Keratinocyte (primary cell): Measurements from ENCODE around the gene ZNF816. TPM values are rescaled to one million over a fixed set of nuclear protein-coding genes. Genes with fewer than 3 reads are reported as not detected.
"Not testable (repeated sequence)": the region's sequence is repeated elsewhere in the genome, so short reads cannot be mapped to it uniquely, and the experiment has no call there.

Source experiments
- DNase-seq: peaks from one replicate; pipeline ENCODE4 v3.0.0-alpha.2; 2011; ENCODE audit warnings: low read depth, missing footprints, low spot score
- FAIRE-seq: peaks from 2 replicates; lab custom pipeline; 2011; peaks lifted over from hg19 to GRCh38; lab: Jason Lieb, UNC
- H2AFZ ChIP-seq: 2 replicates; pipeline ENCODE4 v1.6.0; 2012; ENCODE audit warnings: low read length, control low read depth, inconsistent platforms; ENCODE audit not compliant: control insufficient read depth
- H3K27ac ChIP-seq: 2 replicates; pipeline ENCODE4 v1.5.1; 2011; ENCODE audit warnings: low read length; ENCODE audit not compliant: control insufficient read depth, insufficient read depth
- H3K27me3 ChIP-seq: 3 replicates; pipeline ENCODE4 v1.6.0; 2011; ENCODE audit warnings: low read length; ENCODE audit not compliant: control insufficient read depth, insufficient read depth; ENCODE audit errors: extremely low read depth
- H3K36me3 ChIP-seq, 2 experiments: 2 replicates in 1 of 2; 3 replicates in 1 of 2; pipeline ENCODE4 v1.5.1; 2011; ENCODE audit warnings: low read length in 2 of 2, mild to moderate bottlenecking in 1 of 2; ENCODE audit not compliant: control insufficient read depth in 2 of 2, insufficient read depth in 2 of 2; ENCODE audit errors: extremely low read depth in 1 of 2
- H3K4me1 ChIP-seq: 3 replicates; pipeline ENCODE4 v1.5.1; 2011; ENCODE audit warnings: low read length; ENCODE audit not compliant: control insufficient read depth, insufficient read depth; ENCODE audit errors: extremely low read depth
- H3K4me2 ChIP-seq: 3 replicates; pipeline ENCODE4 v1.6.0; 2011; ENCODE audit warnings: low read depth, low read length; ENCODE audit not compliant: control insufficient read depth, insufficient read depth; ENCODE audit errors: extremely low read depth
- H3K4me3 ChIP-seq, 3 experiments: fragments of 200-600 bp in 1 of 3; sonication (generic) in 1 of 3; 2 replicates in 2 of 3; 3 replicates in 1 of 3; pipeline ENCODE4 v1.5.1; 2011 to 2016; ENCODE audit warnings: low read length in 3 of 3, mild to moderate bottlenecking in 3 of 3, control low read depth in 2 of 3, inconsistent platforms in 1 of 3, low read depth in 1 of 3, mixed read lengths in 1 of 3, mixed run types in 1 of 3, moderate library complexity in 1 of 3; ENCODE audit not compliant: control insufficient read depth in 2 of 3, insufficient read depth in 2 of 3; ENCODE audit errors: extremely low read depth in 1 of 3
- H3K79me2 ChIP-seq: 2 replicates; pipeline ENCODE4 v1.6.0; 2012; ENCODE audit warnings: low read length; ENCODE audit not compliant: control insufficient read depth, insufficient read depth
- H3K9ac ChIP-seq: 3 replicates; pipeline ENCODE4 v1.6.0; 2011; ENCODE audit warnings: low read length; ENCODE audit not compliant: control insufficient read depth, insufficient read depth; ENCODE audit errors: extremely low read depth
- H3K9me1 ChIP-seq: 3 replicates; pipeline ENCODE4 v1.6.0; 2011; ENCODE audit warnings: low read length; ENCODE audit not compliant: control insufficient read depth, insufficient read depth; ENCODE audit errors: extremely low read depth
- H3K9me3 ChIP-seq: 2 replicates; pipeline ENCODE4 v1.5.1; 2012; ENCODE audit warnings: low read depth, low read length; ENCODE audit not compliant: control insufficient read depth
- H4K20me1 ChIP-seq: 3 replicates; pipeline ENCODE4 v1.6.0; 2011; ENCODE audit warnings: low read length; ENCODE audit not compliant: control insufficient read depth, insufficient read depth; ENCODE audit errors: extremely low read depth
- EZH2 ChIP-seq: IDR thresholded peaks from one replicate; pipeline ENCODE4 v1.6.1; 2012; ENCODE audit warnings: inconsistent platforms, mild to moderate bottlenecking, low read length, moderate library complexity
- dilution Hi-C: fragments of 300-500 bp; cut with MboI; formaldehyde crosslinking; loops from one replicate; pipeline ENCODE4 v1.7.0; 2020; ENCODE audit warnings: low sequenced_read_pairs; ENCODE audit not compliant: extremely low pct_ligation_motif_present
- polyA plus RNA-seq, 5 experiments: library from polyadenylated mRNA; depleted of rRNA in 3 of 5; stranded (reverse) in 3 of 5; stranded (forward) in 1 of 5; unstranded in 1 of 5; fragments of >200 nt; gene quantifications; 1 replicate in 1 of 5; 2 replicates in 3 of 5; 3 replicates in 1 of 5; pipeline versions ENCODE4 v1.2.1 to v1.2.3, GENCODE V29; 2011 to 2012; ENCODE audit warnings: missing spikeins in 2 of 5, low read depth in 1 of 5, low replicate concordance in 1 of 5
- TF ChIP-seq, protein P1 (sequence below), 3 experiments: IDR thresholded peaks in 1 of 3; conservative IDR thresholded peaks in 1 of 3; optimal IDR thresholded peaks in 1 of 3; 2 replicates in 2 of 3; 3 replicates in 1 of 3; pipeline versions ENCODE3 to v1.5.1; 2011; ENCODE audit warnings: low read length in 3 of 3, mild to moderate bottlenecking in 3 of 3, moderate library complexity in 2 of 3, control low read depth in 1 of 3, inconsistent platforms in 1 of 3; ENCODE audit not compliant: insufficient read depth in 2 of 3; ENCODE audit errors: extremely low read depth in 1 of 3

The ZNF816 gene
- polyA plus RNA-seq, 1 donor (not counting 4 experiments of a cell fraction or from before 2014, with no cell fraction given), result 4.3 TPM

DNA sequence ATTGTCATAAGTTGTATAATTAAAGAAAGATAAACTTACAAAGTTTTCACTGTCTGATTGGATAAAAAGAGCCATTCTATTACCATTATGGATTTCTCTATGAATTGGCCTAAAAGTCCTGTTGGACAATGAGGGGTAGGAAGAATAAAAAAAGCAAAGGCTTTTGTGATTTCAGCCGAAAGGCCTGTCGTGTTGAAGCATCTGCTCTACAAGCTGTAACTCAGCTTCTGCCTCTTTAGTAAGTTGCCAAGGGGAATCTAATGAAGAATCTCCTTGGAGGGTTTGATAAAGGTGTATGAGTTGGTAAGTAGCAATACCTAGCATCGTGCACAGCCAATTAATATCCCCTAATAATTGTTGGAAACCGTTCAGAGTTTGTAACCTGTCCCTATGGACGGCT, 25.8 kb upstream of the ZNF816 start:
- Histone ChIP-seq H3K4me3 (no peak overlapping the region), H4K20me1 (no peaks in the 10 kb centered on the region), H3K4me2 (no peak overlapping the region), H3K79me2 (no peaks in the 10 kb centered on the region), H3K27ac (no peak overlapping the region), H3K9ac (no peak overlapping the region), H3K36me3 (peaks cover 0 to 7% of the 10 kb centered on the region in 2 experiments), H3K9me1 (no peaks in the 10 kb centered on the region), H2AFZ (no peak overlapping the region), H3K9me3 (peaks cover 13% of the 10 kb centered on the region), H3K27me3 (no peaks in the 10 kb centered on the region), H3K4me1 (peaks cover 13% of the 10 kb centered on the region)
- FAIRE-seq (no peak), DNase-seq (no peak)
- TF ChIP-seq EZH2, result no peak
- TF ChIP-seq, protein P1, sequence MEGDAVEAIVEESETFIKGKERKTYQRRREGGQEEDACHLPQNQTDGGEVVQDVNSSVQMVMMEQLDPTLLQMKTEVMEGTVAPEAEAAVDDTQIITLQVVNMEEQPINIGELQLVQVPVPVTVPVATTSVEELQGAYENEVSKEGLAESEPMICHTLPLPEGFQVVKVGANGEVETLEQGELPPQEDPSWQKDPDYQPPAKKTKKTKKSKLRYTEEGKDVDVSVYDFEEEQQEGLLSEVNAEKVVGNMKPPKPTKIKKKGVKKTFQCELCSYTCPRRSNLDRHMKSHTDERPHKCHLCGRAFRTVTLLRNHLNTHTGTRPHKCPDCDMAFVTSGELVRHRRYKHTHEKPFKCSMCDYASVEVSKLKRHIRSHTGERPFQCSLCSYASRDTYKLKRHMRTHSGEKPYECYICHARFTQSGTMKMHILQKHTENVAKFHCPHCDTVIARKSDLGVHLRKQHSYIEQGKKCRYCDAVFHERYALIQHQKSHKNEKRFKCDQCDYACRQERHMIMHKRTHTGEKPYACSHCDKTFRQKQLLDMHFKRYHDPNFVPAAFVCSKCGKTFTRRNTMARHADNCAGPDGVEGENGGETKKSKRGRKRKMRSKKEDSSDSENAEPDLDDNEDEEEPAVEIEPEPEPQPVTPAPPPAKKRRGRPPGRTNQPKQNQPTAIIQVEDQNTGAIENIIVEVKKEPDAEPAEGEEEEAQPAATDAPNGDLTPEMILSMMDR (optimal IDR thresholded peaks at IDR 0.05 in 1 of 3, IDR thresholded peaks at IDR 0.05 in 1 of 3, conservative IDR thresholded peaks at IDR 0.05 in 1 of 3; ENCODE audit: extremely low read depth in 1 of 3, insufficient read depth in 2 of 3, low read length in 3 of 3), result no peak
- dilution Hi-C loops, result no loop called here

DNA sequence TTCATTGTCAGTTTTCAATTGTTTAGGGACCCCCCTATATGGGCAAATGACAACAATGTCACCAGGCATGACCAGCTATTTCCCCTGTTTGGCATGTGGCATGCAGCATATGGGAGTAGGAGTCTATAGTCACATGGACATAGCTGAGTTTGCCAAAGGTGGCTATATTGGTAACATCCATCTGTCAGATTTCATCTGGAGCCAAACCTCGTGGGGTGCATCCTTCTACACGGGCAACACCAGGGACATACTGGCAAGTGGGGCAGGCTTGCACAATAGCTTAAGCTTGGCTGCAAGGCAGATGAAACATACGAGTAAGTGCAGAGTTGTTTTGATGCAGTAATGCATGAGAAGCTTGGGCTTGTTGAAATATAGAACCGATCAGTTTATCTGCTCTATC, 24.5 kb upstream of the ZNF816 start:
- FAIRE-seq, result no peak
- no peak for DNase-seq
- H3K4me3 ChIP-seq, result no peak overlapping the region
- H3K9ac ChIP-seq, result no peak overlapping the region
- no peak for TF ChIP-seq EZH2
- TF ChIP-seq, protein P1 (optimal IDR thresholded peaks at IDR 0.05 in 1 of 3, IDR thresholded peaks at IDR 0.05 in 1 of 3, conservative IDR thresholded peaks at IDR 0.05 in 1 of 3; ENCODE audit: extremely low read depth in 1 of 3, insufficient read depth in 2 of 3, low read length in 3 of 3), result no peak
- no peak overlapping the region for H3K27ac ChIP-seq
- H3K4me1 ChIP-seq, result peaks cover 10% of the 10 kb centered on the region
- no peaks in the 10 kb centered on the region for H3K9me1 ChIP-seq
- H3K4me2 ChIP-seq, result no peak overlapping the region
- no peaks in the 10 kb centered on the region for H4K20me1 ChIP-seq
- H3K27me3 ChIP-seq, result no peaks in the 10 kb centered on the region
- no peaks in the 10 kb centered on the region for H3K79me2 ChIP-seq
- peaks cover 0 to 7% of the 10 kb centered on the region in 2 experiments for H3K36me3 ChIP-seq
- dilution Hi-C loops, result no loop called here
- H2AFZ ChIP-seq, result no peak overlapping the region
- H3K9me3 ChIP-seq, result peaks cover 13% of the 10 kb centered on the region

DNA sequence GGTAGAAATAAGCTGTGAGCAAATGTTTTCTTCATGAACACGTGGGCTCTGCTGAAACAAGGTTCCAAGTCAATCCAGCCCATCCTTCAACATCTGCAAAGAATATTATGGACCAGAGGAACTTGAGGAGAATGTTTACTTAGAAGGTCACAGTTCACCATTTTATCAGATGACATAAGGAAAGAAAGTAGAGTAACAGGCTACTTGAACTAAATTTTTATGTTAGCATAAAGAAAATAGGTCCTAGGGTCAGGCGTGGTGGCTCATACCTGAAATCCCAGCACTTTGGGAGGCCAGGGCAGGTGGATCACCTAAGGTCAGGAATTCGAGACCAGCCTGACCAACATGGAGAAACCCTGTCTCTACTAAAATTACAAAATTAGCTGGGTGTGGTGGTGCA, 20.5 kb upstream of the ZNF816 start:
- H3K4me1 ChIP-seq, H3K9ac ChIP-seq, H3K27ac ChIP-seq, H3K9me1 ChIP-seq, FAIRE-seq, H3K79me2 ChIP-seq, dilution Hi-C loops, H3K4me3 ChIP-seq, H2AFZ ChIP-seq, H3K36me3 ChIP-seq, H3K27me3 ChIP-seq, H3K4me2 ChIP-seq, DNase-seq, H4K20me1 ChIP-seq: not testable (repeated sequence)
- H3K9me3 ChIP-seq, result peaks cover 13% of the 10 kb centered on the region
